B cell (primary cell): Measurements from ENCODE around the gene GFRA3.

Source experiments
- CTCF ChIP-seq: fragments of 200-600 bp; IDR thresholded peaks from one replicate; pipeline ENCODE4 v1.8.0; 2022; ENCODE audit warnings: antibody characterized with exemption, mild to moderate bottlenecking
- EZH2 ChIP-seq: IDR thresholded peaks from 2 replicates; pipeline ENCODE4 v1.6.1; 2012; ENCODE audit warnings: borderline replicate concordance, low read depth, mild to moderate bottlenecking, moderate library complexity, low read length; ENCODE audit not compliant: insufficient read depth, poor library complexity, severe bottlenecking

GRCh38 chr5:138287246-138287645 lies 12.8 kb upstream of the GFRA3 start:
- no peak for TF ChIP-seq CTCF
- no peak for TF ChIP-seq EZH2
